ENCODE results near the gene VOPP1.

VOPP1 gene

GRCh38 chr7:55489552-55489951 lies 82.8 kb downstream of the VOPP1 start:
- ChIA-PET POLR2A (no interaction called here), CTCF (interaction anchor here (0.5 to 1.0 kb wide), 3 partner anchors 10 to 106 kb away, joined by 3 read pairs; no protein-coding TSS in a partner anchor)
- no peak for TF ChIP-seq CTCF (IDR thresholded peaks at IDR 0.05; ENCODE audit: insufficient read depth, low read length, missing control alignments)
- H3K4me3 ChIP-seq (ENCODE audit: low read depth, low read length): no peak overlapping the region
- DNase-seq (ENCODE audit: low read depth, low spot score): no peak

GRCh38 chr7:55488804-55489340 lies 83.4 kb downstream of the VOPP1 start:
- H3K4me3 ChIP-seq (ENCODE audit: low read depth, low read length): no peak overlapping the region
- DNase-seq (ENCODE audit: low read depth, low spot score): no peak
- ChIA-PET POLR2A (no interaction called here), CTCF (interaction anchor here (1.0 kb wide), 1 partner anchor 15 kb away, joined by 3 read pairs; no protein-coding TSS in a partner anchor)
- no peak for TF ChIP-seq CTCF (IDR thresholded peaks at IDR 0.05; ENCODE audit: insufficient read depth, low read length, missing control alignments)

GRCh38 chr7:55488216-55488615 lies 84.1 kb downstream of the VOPP1 start:
- ChIA-PET POLR2A (no interaction called here), CTCF (no interaction called here)
- no peak for TF ChIP-seq CTCF (IDR thresholded peaks at IDR 0.05; ENCODE audit: insufficient read depth, low read length, missing control alignments)
- no peak for DNase-seq (ENCODE audit: low read depth, low spot score)
- H3K4me3 ChIP-seq (ENCODE audit: low read depth, low read length): no peak overlapping the region

GRCh38 chr7:55486991-55487390 lies 85.3 kb downstream of the VOPP1 start:
- CTCF ChIA-PET: no interaction called here
- no peak for DNase-seq (ENCODE audit: low read depth, low spot score)
- no peak for TF ChIP-seq CTCF (IDR thresholded peaks at IDR 0.05; ENCODE audit: insufficient read depth, low read length, missing control alignments)
- H3K4me3 ChIP-seq (ENCODE audit: low read depth, low read length): no peak overlapping the region
- POLR2A ChIA-PET: no interaction called here

GRCh38 chr7:55486192-55486590 lies 86.1 kb downstream of the VOPP1 start:
- DNase-seq (ENCODE audit: low read depth, low spot score): no peak
- ChIA-PET CTCF (no interaction called here), POLR2A (no interaction called here)
- H3K4me3 ChIP-seq (ENCODE audit: low read depth, low read length): no peak overlapping the region
- TF ChIP-seq CTCF (IDR thresholded peaks at IDR 0.05; ENCODE audit: insufficient read depth, low read length, missing control alignments): no peak

- CTCF ChIA-PET: no interaction called here
- POLR2A ChIA-PET: no interaction called here
- no peak for TF ChIP-seq CTCF (IDR thresholded peaks at IDR 0.05; ENCODE audit: insufficient read depth, low read length, missing control alignments)
- DNase-seq (ENCODE audit: low read depth, low spot score): no peak
- no peak overlapping the region for H3K4me3 ChIP-seq (ENCODE audit: low read depth, low read length)
Measured at GRCh38 chr7:55485501-55486191, 86.7 kb downstream of the VOPP1 start.
